Astrocyte (in vitro differentiated cells and primary cell): ENCODE results near the gene EEF2K. TPM values are rescaled to one million over a fixed set of nuclear protein-coding genes. Genes with fewer than 3 reads are reported as not detected.

Experiments used
- DNase-seq: peaks from one replicate; pipeline ENCODE4 v3.0.0-alpha.2; 2010; ENCODE audit warnings: low read depth
- FAIRE-seq: peaks from 2 replicates; lab custom pipeline; 2011; peaks lifted over from hg19 to GRCh38; lab: Jason Lieb, UNC
- H2AFZ ChIP-seq: 2 replicates; pipeline ENCODE4 v1.6.0; 2012; ENCODE audit warnings: low read depth, low read length, inconsistent platforms
- H3K27ac ChIP-seq: 2 replicates; pipeline ENCODE4 v1.5.1; 2011; ENCODE audit warnings: low read depth, low read length, inconsistent platforms
- H3K27me3 ChIP-seq: 2 replicates; pipeline ENCODE4 v1.6.0; 2011; ENCODE audit warnings: low read length, inconsistent platforms; ENCODE audit not compliant: insufficient read depth
- H3K36me3 ChIP-seq: 2 replicates; pipeline ENCODE4 v1.5.1; 2011; ENCODE audit warnings: low read length, inconsistent platforms; ENCODE audit not compliant: insufficient read depth
- H3K4me1 ChIP-seq: 2 replicates; pipeline ENCODE4 v1.5.1; 2011; ENCODE audit warnings: low read length, inconsistent platforms; ENCODE audit not compliant: insufficient read depth
- H3K4me2 ChIP-seq: 2 replicates; pipeline ENCODE4 v1.6.0; 2012; ENCODE audit warnings: low read length, inconsistent platforms
- H3K4me3 ChIP-seq: 2 replicates; pipeline ENCODE4 v1.5.1; 2011; ENCODE audit warnings: low read depth, mild to moderate bottlenecking, low read length, inconsistent platforms; ENCODE audit not compliant: insufficient read depth
- H3K79me2 ChIP-seq: 2 replicates; pipeline ENCODE4 v1.6.0; 2012; ENCODE audit warnings: mild to moderate bottlenecking, low read length, inconsistent platforms; ENCODE audit not compliant: insufficient read depth
- H3K9ac ChIP-seq: 2 replicates; pipeline ENCODE4 v1.6.0; 2012; ENCODE audit warnings: mild to moderate bottlenecking, low read length, inconsistent platforms
- H3K9me3 ChIP-seq: 2 replicates; pipeline ENCODE4 v1.5.1; 2012; ENCODE audit warnings: low read depth, mild to moderate bottlenecking, low read length, inconsistent platforms; ENCODE audit not compliant: insufficient read depth
- H4K20me1 ChIP-seq: 2 replicates; pipeline ENCODE4 v1.6.0; 2012; ENCODE audit warnings: low read length, inconsistent platforms; ENCODE audit not compliant: insufficient read depth
- H3K27ac Mint-ChIP-seq: one replicate; pipeline ENCODE4 v1.8.0; 2021; ENCODE audit warnings: mild to moderate bottlenecking, mixed read lengths; ENCODE audit not compliant: unreplicated experiment
- H3K27me3 Mint-ChIP-seq: one replicate; pipeline ENCODE4 v1.8.0; 2021; ENCODE audit warnings: low read depth, mixed read lengths; ENCODE audit not compliant: unreplicated experiment
- H3K36me3 Mint-ChIP-seq: one replicate; pipeline ENCODE4 v1.8.0; 2021; ENCODE audit warnings: low read depth, mixed read lengths; ENCODE audit not compliant: unreplicated experiment
- H3K4me1 Mint-ChIP-seq: one replicate; pipeline ENCODE4 v1.8.0; 2021; ENCODE audit warnings: low read depth, mixed read lengths; ENCODE audit not compliant: unreplicated experiment
- H3K4me3 Mint-ChIP-seq: one replicate; pipeline ENCODE4 v1.8.0; 2021; ENCODE audit warnings: mild to moderate bottlenecking, moderate library complexity, mixed read lengths; ENCODE audit not compliant: unreplicated experiment
- H3K9me3 Mint-ChIP-seq: one replicate; pipeline ENCODE4 v1.8.0; 2021; ENCODE audit warnings: mild to moderate bottlenecking, mixed read lengths; ENCODE audit not compliant: unreplicated experiment
- EZH2 ChIP-seq: IDR thresholded peaks from 2 replicates; pipeline ENCODE4 v1.6.1; 2012; ENCODE audit warnings: mild to moderate bottlenecking, low read length, inconsistent platforms; ENCODE audit not compliant: insufficient read depth
- total RNA-seq: library from RNA; stranded (reverse); gene quantifications from 2 replicates; pipeline ENCODE4 v1.2.1, GENCODE V29; 2021
- TF ChIP-seq, protein P1 (sequence below): IDR thresholded peaks from 2 replicates; pipeline ENCODE4 v1.5.1; 2011; ENCODE audit warnings: low read depth, mild to moderate bottlenecking, inconsistent platforms, low read length, moderate library complexity; ENCODE audit not compliant: insufficient read depth

The EEF2K gene
- total RNA-seq, 1 donor from 2014 or later, result 20.9 TPM

DNA sequence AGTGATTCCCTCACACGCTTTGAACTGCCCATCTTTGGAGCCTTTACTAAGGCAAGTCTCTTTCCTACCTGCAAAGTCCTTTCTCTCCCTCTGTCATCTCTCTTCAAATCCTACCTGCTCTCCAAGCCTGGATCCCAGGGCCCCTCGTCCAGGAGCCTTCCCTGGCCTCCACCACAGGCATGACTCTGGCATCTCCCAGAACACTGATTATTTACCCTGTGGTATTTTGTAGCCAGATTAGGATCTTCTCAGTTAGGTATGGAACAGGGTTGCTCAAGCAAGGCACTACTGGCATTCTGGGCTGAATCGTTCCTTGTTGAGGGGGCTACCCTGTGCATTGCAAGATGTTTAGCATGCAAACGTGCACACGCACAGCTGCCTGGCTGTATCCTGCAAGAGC, 59.3 kb downstream of the EEF2K start:
- Histone ChIP-seq H3K36me3 (peaks cover 8% of the 10 kb centered on the region), H3K27ac (no peak overlapping the region), H3K4me2 (no peak overlapping the region), H3K9me3 (peaks cover 4% of the 10 kb centered on the region), H3K4me3 (no peak overlapping the region), H3K27me3 (no peaks in the 10 kb centered on the region), H2AFZ (no peak overlapping the region), H4K20me1 (peaks cover 8% of the 10 kb centered on the region), H3K4me1 (peaks cover 10% of the 10 kb centered on the region), H3K9ac (no peak overlapping the region), H3K79me2 (no peaks in the 10 kb centered on the region)
- no peak for DNase-seq
- no peak for TF ChIP-seq EZH2
- TF ChIP-seq, protein P1, sequence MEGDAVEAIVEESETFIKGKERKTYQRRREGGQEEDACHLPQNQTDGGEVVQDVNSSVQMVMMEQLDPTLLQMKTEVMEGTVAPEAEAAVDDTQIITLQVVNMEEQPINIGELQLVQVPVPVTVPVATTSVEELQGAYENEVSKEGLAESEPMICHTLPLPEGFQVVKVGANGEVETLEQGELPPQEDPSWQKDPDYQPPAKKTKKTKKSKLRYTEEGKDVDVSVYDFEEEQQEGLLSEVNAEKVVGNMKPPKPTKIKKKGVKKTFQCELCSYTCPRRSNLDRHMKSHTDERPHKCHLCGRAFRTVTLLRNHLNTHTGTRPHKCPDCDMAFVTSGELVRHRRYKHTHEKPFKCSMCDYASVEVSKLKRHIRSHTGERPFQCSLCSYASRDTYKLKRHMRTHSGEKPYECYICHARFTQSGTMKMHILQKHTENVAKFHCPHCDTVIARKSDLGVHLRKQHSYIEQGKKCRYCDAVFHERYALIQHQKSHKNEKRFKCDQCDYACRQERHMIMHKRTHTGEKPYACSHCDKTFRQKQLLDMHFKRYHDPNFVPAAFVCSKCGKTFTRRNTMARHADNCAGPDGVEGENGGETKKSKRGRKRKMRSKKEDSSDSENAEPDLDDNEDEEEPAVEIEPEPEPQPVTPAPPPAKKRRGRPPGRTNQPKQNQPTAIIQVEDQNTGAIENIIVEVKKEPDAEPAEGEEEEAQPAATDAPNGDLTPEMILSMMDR, result no peak
- FAIRE-seq, result no peak
- H3K9me3 Mint-ChIP-seq, result no peaks in the 10 kb centered on the region
- peaks cover 2% of the 10 kb centered on the region for H3K4me1 Mint-ChIP-seq
- peaks cover 23% of the 10 kb centered on the region for H3K36me3 Mint-ChIP-seq
- no peak overlapping the region for H3K27ac Mint-ChIP-seq
- no peaks in the 10 kb centered on the region for H3K27me3 Mint-ChIP-seq
- no peak overlapping the region for H3K4me3 Mint-ChIP-seq

DNA sequence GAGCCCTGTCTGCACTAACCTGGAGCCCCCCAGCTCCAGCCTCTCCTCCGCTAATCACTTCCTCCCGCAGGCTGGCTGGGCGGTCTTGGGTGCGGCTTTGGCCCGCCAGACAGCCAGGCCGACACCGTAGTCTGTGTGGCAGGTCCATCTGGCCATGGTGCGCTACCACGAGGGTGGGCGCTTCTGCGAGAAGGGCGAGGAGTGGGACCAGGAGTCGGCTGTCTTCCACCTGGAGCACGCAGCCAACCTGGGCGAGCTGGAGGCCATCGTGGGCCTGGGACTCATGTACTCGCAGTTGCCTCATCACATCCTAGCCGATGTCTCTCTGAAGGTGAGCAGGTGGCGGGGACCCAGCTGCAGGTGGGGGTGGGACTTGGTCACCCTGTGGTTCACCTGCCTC, 60.5 kb downstream of the EEF2K start:
- Mint-ChIP-seq H3K4me3 (no peak overlapping the region), H3K27ac (no peak overlapping the region), H3K27me3 (no peaks in the 10 kb centered on the region), H3K4me1 (peaks cover 2% of the 10 kb centered on the region), H3K36me3 (peaks cover 21% of the 10 kb centered on the region), H3K9me3 (no peaks in the 10 kb centered on the region)
- H2AFZ ChIP-seq, result no peak overlapping the region
- DNase-seq (no peak), FAIRE-seq (no peak)
- H3K27me3 ChIP-seq, result no peaks in the 10 kb centered on the region
- H4K20me1 ChIP-seq, result peaks cover 8% of the 10 kb centered on the region
- H3K4me2 ChIP-seq, result no peak overlapping the region
- no peaks in the 10 kb centered on the region for H3K79me2 ChIP-seq
- no peaks in the 10 kb centered on the region for H3K9me3 ChIP-seq
- H3K27ac ChIP-seq, result no peak overlapping the region
- no peak overlapping the region for H3K4me3 ChIP-seq
- H3K9ac ChIP-seq, result no peak overlapping the region
- peaks cover 10% of the 10 kb centered on the region for H3K4me1 ChIP-seq
- TF ChIP-seq EZH2, result no peak
- TF ChIP-seq, protein P1, result no peak
- peaks cover 5% of the 10 kb centered on the region for H3K36me3 ChIP-seq

DNA sequence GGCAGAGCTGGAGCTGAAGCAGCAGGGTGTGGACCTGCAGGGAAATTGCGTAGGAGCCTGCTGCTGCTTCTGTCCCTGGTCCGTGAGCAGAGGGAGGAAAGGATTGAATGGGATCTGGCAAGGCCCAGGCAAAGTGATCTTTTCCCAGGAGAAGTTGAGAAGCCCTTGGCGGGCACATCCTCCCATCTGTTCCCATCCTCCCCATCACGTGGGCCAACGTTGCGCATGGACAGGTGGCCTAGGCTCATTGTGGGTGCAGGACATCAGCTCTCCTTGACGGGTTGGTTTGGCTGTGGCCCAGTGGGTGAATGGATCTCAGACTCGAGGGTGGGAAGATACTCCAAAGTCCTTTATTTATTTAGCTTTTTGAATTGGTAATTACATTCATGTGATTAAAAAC, 61.7 kb downstream of the EEF2K start:
- H3K27me3 ChIP-seq, result no peaks in the 10 kb centered on the region
- no peak overlapping the region for H3K27ac ChIP-seq
- TF ChIP-seq, protein P1, result no peak
- TF ChIP-seq EZH2, result no peak
- Mint-ChIP-seq H3K36me3 (peaks cover 25% of the 10 kb centered on the region), H3K4me1 (peaks cover 2% of the 10 kb centered on the region), H3K27me3 (no peaks in the 10 kb centered on the region), H3K27ac (no peak overlapping the region), H3K9me3 (no peaks in the 10 kb centered on the region), H3K4me3 (no peak overlapping the region)
- no peak overlapping the region for H3K4me3 ChIP-seq
- no peak overlapping the region for H2AFZ ChIP-seq
- peaks cover 5% of the 10 kb centered on the region for H3K36me3 ChIP-seq
- H3K4me1 ChIP-seq, result peaks cover 1% of the 10 kb centered on the region
- H3K4me2 ChIP-seq, result no peak overlapping the region
- H3K9ac ChIP-seq, result no peak overlapping the region
- H3K79me2 ChIP-seq, result no peaks in the 10 kb centered on the region
- no peak for FAIRE-seq
- no peaks in the 10 kb centered on the region for H3K9me3 ChIP-seq
- peaks cover 5% of the 10 kb centered on the region for H4K20me1 ChIP-seq
- DNase-seq, result no peak
